Activated naive CD8-positive, alpha-beta T cell treated with anti-CD3 and anti-CD28 coated beads, Interleukin-2, amount 10 ng/mL, durations not matched to agents 7 days and 5 days (primary cell): Measurements from ENCODE around the gene EIF5. TPM values are rescaled to one million over a fixed set of nuclear protein-coding genes. Genes with fewer than 3 reads are reported as not detected.

Source experiments
- ATAC-seq: fragments of 150-1000 bp; cut with Tn5 transposase; one replicate; pipeline ENCODE4 v1.10.0; 2021; ENCODE audit warnings: low read depth, moderate library complexity
- POLR2A ChIA-PET: fragments of 350-600 bp; sonication (Branson Sonifier 250); formaldehyde crosslinking; loops from one replicate; lab custom pipeline; 2021; ENCODE audit warnings: antibody characterized with exemption; lab: Charles Lee
- DNase-seq: peaks from one replicate; pipeline ENCODE4 v3.0.0; 2021
- H3K27ac Mint-ChIP-seq: one replicate; pipeline ENCODE4 v1.8.0; 2022; ENCODE audit warnings: mild to moderate bottlenecking, mixed read lengths
- H3K27me3 Mint-ChIP-seq: one replicate; pipeline ENCODE4 v1.8.0; 2022; ENCODE audit warnings: mild to moderate bottlenecking, moderate library complexity, mixed read lengths
- H3K36me3 Mint-ChIP-seq: one replicate; pipeline ENCODE4 v1.8.0; 2021; ENCODE audit warnings: mild to moderate bottlenecking, mixed read lengths
- H3K4me1 Mint-ChIP-seq: one replicate; pipeline ENCODE4 v1.8.0; 2021; ENCODE audit warnings: mixed read lengths
- H3K4me3 Mint-ChIP-seq: one replicate; pipeline ENCODE4 v1.8.0; 2022; ENCODE audit warnings: mild to moderate bottlenecking, moderate library complexity, mixed read lengths
- H3K9me3 Mint-ChIP-seq: one replicate; pipeline ENCODE4 v1.8.0; 2021; ENCODE audit warnings: mixed read lengths
- total RNA-seq, 2 experiments: library from RNA; stranded (reverse); gene quantifications; one replicate each; pipeline ENCODE4 v1.2.3, GENCODE V29; 2021

The EIF5 gene
- total RNA-seq, 2 experiments from 2014 or later: 202 to 222 TPM

GRCh38 chr14:103392106-103392505 lies 58.1 kb downstream of the EIF5 start:
- no peak overlapping the region for H3K27ac Mint-ChIP-seq
- no peak overlapping the region for H3K4me3 Mint-ChIP-seq
- ATAC-seq: no peak
- H3K9me3 Mint-ChIP-seq: no peaks in the 10 kb centered on the region
- H3K36me3 Mint-ChIP-seq: peaks cover 5% of the 10 kb centered on the region
- no peak for DNase-seq
- POLR2A ChIA-PET: interaction anchor here (0.5 to 2.6 kb wide), 4 partner anchors 11 to 497 kb away, joined by 3 to 21 read pairs (median 3); partner anchors contain the start of gene EIF5
- peaks cover 50% of the 10 kb centered on the region for H3K4me1 Mint-ChIP-seq
- H3K27me3 Mint-ChIP-seq: no peaks in the 10 kb centered on the region

DNA sequence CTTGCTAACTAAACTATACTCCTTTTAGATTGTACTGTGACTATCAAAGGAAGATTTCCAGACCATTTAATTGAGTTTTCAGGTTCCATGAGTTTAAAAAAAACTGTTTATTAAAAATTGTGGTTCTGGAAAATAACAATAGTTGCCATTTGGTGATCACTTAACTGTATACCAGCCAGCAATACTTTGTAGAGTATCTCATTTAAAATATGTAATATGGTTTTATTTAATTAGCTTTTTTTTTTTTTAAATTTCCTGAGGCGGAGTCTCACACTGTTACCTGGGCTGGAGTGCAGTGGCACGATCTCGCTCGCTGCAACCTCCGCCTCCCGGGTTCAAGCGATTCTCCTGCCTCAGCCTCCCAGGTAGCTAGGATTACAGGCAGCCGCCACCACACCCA lies 58.5 kb downstream of the EIF5 start:
- DNase-seq (no peak), ATAC-seq (no peak)
- Mint-ChIP-seq H3K4me3 (no peak overlapping the region), H3K9me3 (no peaks in the 10 kb centered on the region), H3K27me3 (no peaks in the 10 kb centered on the region), H3K4me1 (peaks cover 47% of the 10 kb centered on the region), H3K36me3 (peaks cover 4% of the 10 kb centered on the region), H3K27ac (no peak overlapping the region)
- POLR2A ChIA-PET: interaction anchor here (0.5 to 0.6 kb wide), 2 partner anchors 101 to 496 kb away, joined by 3 read pairs; no protein-coding TSS in a partner anchor

DNA sequence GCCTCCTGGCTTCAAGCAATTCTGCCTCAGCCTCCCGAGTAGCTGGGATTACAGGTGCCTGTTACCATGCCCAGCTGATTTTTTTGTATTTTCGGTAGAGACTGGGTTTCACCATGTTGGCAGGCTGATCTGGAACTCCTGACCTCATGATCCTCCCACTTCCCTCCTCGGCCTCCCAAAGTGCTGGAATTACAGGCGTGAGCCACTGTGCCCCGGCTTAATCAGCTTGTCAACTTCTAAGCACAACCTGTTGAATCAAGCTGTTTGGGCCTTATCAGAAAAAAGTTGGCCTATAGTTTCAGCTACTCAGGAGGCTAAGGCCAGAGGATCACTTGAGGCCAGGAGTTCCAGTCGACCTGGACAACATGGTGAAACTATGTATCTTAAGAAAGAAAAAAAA lies 59.0 kb downstream of the EIF5 start:
- no peak overlapping the region for H3K27ac Mint-ChIP-seq
- H3K4me1 Mint-ChIP-seq: peaks cover 47% of the 10 kb centered on the region
- no peaks in the 10 kb centered on the region for H3K9me3 Mint-ChIP-seq
- peaks cover 6% of the 10 kb centered on the region for H3K36me3 Mint-ChIP-seq
- no peaks in the 10 kb centered on the region for H3K27me3 Mint-ChIP-seq
- ATAC-seq (no peak), DNase-seq (no peak)
- POLR2A ChIA-PET: interaction anchor here (0.6 kb wide), 1 partner anchor 496 kb away, joined by 3 read pairs; no protein-coding TSS in a partner anchor
- no peak overlapping the region for H3K4me3 Mint-ChIP-seq

GRCh38 chr14:103393676-103394626 lies 59.9 kb downstream of the EIF5 start:
- POLR2A ChIA-PET: interaction anchor here (0.6 to 0.7 kb wide), 2 partner anchors 49 to 61 kb away, joined by 3 to 4 read pairs; no protein-coding TSS in a partner anchor
- no peaks in the 10 kb centered on the region for H3K27me3 Mint-ChIP-seq
- peak overlapping the region; percentile 35 for H3K4me3 Mint-ChIP-seq
- peak overlapping the region; percentile 67 for H3K27ac Mint-ChIP-seq
- ATAC-seq (no peak), DNase-seq (no peak)
- H3K9me3 Mint-ChIP-seq: no peaks in the 10 kb centered on the region
- peaks cover 5% of the 10 kb centered on the region for H3K36me3 Mint-ChIP-seq
- H3K4me1 Mint-ChIP-seq: peaks cover 44% of the 10 kb centered on the region

Other genes starting within 250 kb of the EIF5 start
- gene EXOC3L4, start 239.5 kb upstream of the EIF5 start, total RNA-seq: not detected
- 1 to 10 TPM; 3.0 TPM for gene TNFAIP2, start 210.8 kb upstream of the EIF5 start, total RNA-seq
- gene MARK3, start 51.2 kb downstream of the EIF5 start, total RNA-seq: 10 to 100 TPM; 87.4 to 88.0 TPM
- 1 to 10 TPM; 4.3 to 4.4 TPM for gene CKB, start 188.6 kb downstream of the EIF5 start, total RNA-seq
- gene TRMT61A, start 195.0 kb downstream of the EIF5 start, total RNA-seq: 1 to 10 TPM; 7.8 to 9.2 TPM
- 10 to 100 TPM; 31.7 to 32.3 TPM for gene BAG5, start 228.4 kb downstream of the EIF5 start, total RNA-seq
- 10 to 100 TPM; 26.7 to 29.5 TPM for gene COA8, start 228.7 kb downstream of the EIF5 start, total RNA-seq